Astrocyte (in vitro differentiated cells and primary cell): ENCODE data around the gene IGF2R. TPM values are rescaled to one million over a fixed set of nuclear protein-coding genes. Genes with fewer than 3 reads are reported as not detected.
"Not testable (repeated sequence)": the region's sequence is repeated elsewhere in the genome, so short reads cannot be mapped to it uniquely, and the experiment has no call there.

ENCODE experiments used
- DNase-seq: peaks from one replicate; pipeline ENCODE4 v3.0.0-alpha.2; 2010; ENCODE audit warnings: low read depth
- FAIRE-seq: peaks from 2 replicates; lab custom pipeline; 2011; peaks lifted over from hg19 to GRCh38; lab: Jason Lieb, UNC
- H2AFZ ChIP-seq: 2 replicates; pipeline ENCODE4 v1.6.0; 2012; ENCODE audit warnings: low read depth, low read length, inconsistent platforms
- H3K27ac ChIP-seq: 2 replicates; pipeline ENCODE4 v1.5.1; 2011; ENCODE audit warnings: low read depth, low read length, inconsistent platforms
- H3K27me3 ChIP-seq: 2 replicates; pipeline ENCODE4 v1.6.0; 2011; ENCODE audit warnings: low read length, inconsistent platforms; ENCODE audit not compliant: insufficient read depth
- H3K36me3 ChIP-seq: 2 replicates; pipeline ENCODE4 v1.5.1; 2011; ENCODE audit warnings: low read length, inconsistent platforms; ENCODE audit not compliant: insufficient read depth
- H3K4me1 ChIP-seq: 2 replicates; pipeline ENCODE4 v1.5.1; 2011; ENCODE audit warnings: low read length, inconsistent platforms; ENCODE audit not compliant: insufficient read depth
- H3K4me2 ChIP-seq: 2 replicates; pipeline ENCODE4 v1.6.0; 2012; ENCODE audit warnings: low read length, inconsistent platforms
- H3K4me3 ChIP-seq: 2 replicates; pipeline ENCODE4 v1.5.1; 2011; ENCODE audit warnings: low read depth, mild to moderate bottlenecking, low read length, inconsistent platforms; ENCODE audit not compliant: insufficient read depth
- H3K79me2 ChIP-seq: 2 replicates; pipeline ENCODE4 v1.6.0; 2012; ENCODE audit warnings: mild to moderate bottlenecking, low read length, inconsistent platforms; ENCODE audit not compliant: insufficient read depth
- H3K9ac ChIP-seq: 2 replicates; pipeline ENCODE4 v1.6.0; 2012; ENCODE audit warnings: mild to moderate bottlenecking, low read length, inconsistent platforms
- H3K9me3 ChIP-seq: 2 replicates; pipeline ENCODE4 v1.5.1; 2012; ENCODE audit warnings: low read depth, mild to moderate bottlenecking, low read length, inconsistent platforms; ENCODE audit not compliant: insufficient read depth
- H4K20me1 ChIP-seq: 2 replicates; pipeline ENCODE4 v1.6.0; 2012; ENCODE audit warnings: low read length, inconsistent platforms; ENCODE audit not compliant: insufficient read depth
- H3K27ac Mint-ChIP-seq: one replicate; pipeline ENCODE4 v1.8.0; 2021; ENCODE audit warnings: mild to moderate bottlenecking, mixed read lengths; ENCODE audit not compliant: unreplicated experiment
- H3K27me3 Mint-ChIP-seq: one replicate; pipeline ENCODE4 v1.8.0; 2021; ENCODE audit warnings: low read depth, mixed read lengths; ENCODE audit not compliant: unreplicated experiment
- H3K36me3 Mint-ChIP-seq: one replicate; pipeline ENCODE4 v1.8.0; 2021; ENCODE audit warnings: low read depth, mixed read lengths; ENCODE audit not compliant: unreplicated experiment
- H3K4me1 Mint-ChIP-seq: one replicate; pipeline ENCODE4 v1.8.0; 2021; ENCODE audit warnings: low read depth, mixed read lengths; ENCODE audit not compliant: unreplicated experiment
- H3K4me3 Mint-ChIP-seq: one replicate; pipeline ENCODE4 v1.8.0; 2021; ENCODE audit warnings: mild to moderate bottlenecking, moderate library complexity, mixed read lengths; ENCODE audit not compliant: unreplicated experiment
- H3K9me3 Mint-ChIP-seq: one replicate; pipeline ENCODE4 v1.8.0; 2021; ENCODE audit warnings: mild to moderate bottlenecking, mixed read lengths; ENCODE audit not compliant: unreplicated experiment
- CTCF ChIP-seq: IDR thresholded peaks from 2 replicates; pipeline ENCODE4 v1.5.1; 2011; ENCODE audit warnings: low read depth, mild to moderate bottlenecking, inconsistent platforms, low read length, moderate library complexity; ENCODE audit not compliant: insufficient read depth
- EZH2 ChIP-seq: IDR thresholded peaks from 2 replicates; pipeline ENCODE4 v1.6.1; 2012; ENCODE audit warnings: mild to moderate bottlenecking, low read length, inconsistent platforms; ENCODE audit not compliant: insufficient read depth
- total RNA-seq: library from RNA; stranded (reverse); gene quantifications from 2 replicates; pipeline ENCODE4 v1.2.1, GENCODE V29; 2021

Gene IGF2R
- total RNA-seq, 1 donor from 2014 or later, result 173 TPM

- no peaks in the 10 kb centered on the region for H3K4me1 ChIP-seq
- H3K9me3 ChIP-seq, result peaks cover 3% of the 10 kb centered on the region
- H3K9ac ChIP-seq, result no peak overlapping the region
- H3K4me1 Mint-ChIP-seq, result no peaks in the 10 kb centered on the region
- no peak overlapping the region for H3K4me3 Mint-ChIP-seq
- no peak overlapping the region for H3K27ac ChIP-seq
- DNase-seq, result no peak
- no peaks in the 10 kb centered on the region for H3K27me3 ChIP-seq
- H3K79me2 ChIP-seq, result no peaks in the 10 kb centered on the region
- TF ChIP-seq CTCF (no peak), EZH2 (no peak)
- peaks cover 4% of the 10 kb centered on the region for H3K9me3 Mint-ChIP-seq
- H3K27me3 Mint-ChIP-seq, result peaks cover 4% of the 10 kb centered on the region
- peaks cover 30% of the 10 kb centered on the region for H3K36me3 Mint-ChIP-seq
- no peaks in the 10 kb centered on the region for H4K20me1 ChIP-seq
- no peak overlapping the region for H3K4me2 ChIP-seq
- no peak overlapping the region for H3K4me3 ChIP-seq
- no peak overlapping the region for H3K27ac Mint-ChIP-seq
- no peak for FAIRE-seq
- no peaks in the 10 kb centered on the region for H3K36me3 ChIP-seq
- no peak overlapping the region for H2AFZ ChIP-seq
Observed at GRCh38 chr6:160122744-160123143, 153.9 kb downstream of the IGF2R start.

- H3K4me1 Mint-ChIP-seq, result no peaks in the 10 kb centered on the region
- H3K9me3 Mint-ChIP-seq, result peaks cover 4% of the 10 kb centered on the region
- FAIRE-seq (no peak), DNase-seq (no peak)
- Histone ChIP-seq H4K20me1 (no peaks in the 10 kb centered on the region), H3K4me3 (no peak overlapping the region), H3K36me3 (no peaks in the 10 kb centered on the region), H2AFZ (no peak overlapping the region), H3K27ac (no peak overlapping the region), H3K9ac (no peak overlapping the region), H3K4me1 (no peaks in the 10 kb centered on the region), H3K4me2 (no peak overlapping the region), H3K79me2 (no peaks in the 10 kb centered on the region), H3K27me3 (no peaks in the 10 kb centered on the region), H3K9me3 (no peaks in the 10 kb centered on the region)
- H3K27me3 Mint-ChIP-seq, result peaks cover 4% of the 10 kb centered on the region
- no peak overlapping the region for H3K4me3 Mint-ChIP-seq
- H3K27ac Mint-ChIP-seq, result no peak overlapping the region
- TF ChIP-seq EZH2 (no peak), CTCF (no peak)
- H3K36me3 Mint-ChIP-seq, result peaks cover 24% of the 10 kb centered on the region
Observed at GRCh38 chr6:160124007-160124406, 155.1 kb downstream of the IGF2R start.

- no peaks in the 10 kb centered on the region for H3K79me2 ChIP-seq
- H3K27ac ChIP-seq, result no peak overlapping the region
- no peaks in the 10 kb centered on the region for H4K20me1 ChIP-seq
- FAIRE-seq (no peak), DNase-seq (no peak)
- H3K27ac Mint-ChIP-seq, result no peak overlapping the region
- H3K9me3 ChIP-seq, result no peaks in the 10 kb centered on the region
- H3K27me3 ChIP-seq, result no peaks in the 10 kb centered on the region
- no peaks in the 10 kb centered on the region for H3K4me1 ChIP-seq
- peaks cover 24% of the 10 kb centered on the region for H3K36me3 Mint-ChIP-seq
- peaks cover 4% of the 10 kb centered on the region for H3K9me3 Mint-ChIP-seq
- TF ChIP-seq CTCF (no peak), EZH2 (no peak)
- H3K9ac ChIP-seq, result no peak overlapping the region
- H3K4me3 ChIP-seq, result no peak overlapping the region
- H3K27me3 Mint-ChIP-seq, result peaks cover 4% of the 10 kb centered on the region
- no peak overlapping the region for H3K4me3 Mint-ChIP-seq
- no peaks in the 10 kb centered on the region for H3K4me1 Mint-ChIP-seq
- H3K36me3 ChIP-seq, result no peaks in the 10 kb centered on the region
- no peak overlapping the region for H3K4me2 ChIP-seq
- H2AFZ ChIP-seq, result no peak overlapping the region
Observed at GRCh38 chr6:160124605-160125004, 155.7 kb downstream of the IGF2R start.

- not testable (repeated sequence) for DNase-seq, H2AFZ ChIP-seq, H3K27me3 Mint-ChIP-seq, H3K9ac ChIP-seq, H3K4me2 ChIP-seq, H3K27ac Mint-ChIP-seq, H3K4me3 ChIP-seq, H3K9me3 Mint-ChIP-seq, H4K20me1 ChIP-seq, H3K4me1 ChIP-seq, H3K27ac ChIP-seq, H3K9me3 ChIP-seq, H3K4me1 Mint-ChIP-seq, H3K4me3 Mint-ChIP-seq, H3K36me3 ChIP-seq, FAIRE-seq, H3K79me2 ChIP-seq, H3K27me3 ChIP-seq
- H3K36me3 Mint-ChIP-seq, result peaks cover 26% of the 10 kb centered on the region
Observed at GRCh38 chr6:160125105-160125504, 156.2 kb downstream of the IGF2R start.
